Testis (tissue), 3 donors: ENCODE measurements around the gene SDF2L1. TPM values are rescaled to one million over a fixed set of nuclear protein-coding genes. Genes with fewer than 3 reads are reported as not detected.

Experiments used
- DNase-seq: peaks from one replicate; pipeline ENCODE4 v3.0.0-alpha.2; 2019
- H3K27ac ChIP-seq, 2 donors: fragments of 200-600 bp; sonication (generic); one replicate each; pipeline ENCODE4 v1.5.1; 2019
- H3K27me3 ChIP-seq: fragments of 200-600 bp; sonication (generic); one replicate; pipeline ENCODE4 v1.5.1; 2019
- H3K36me3 ChIP-seq: fragments of 200-600 bp; sonication (generic); one replicate; pipeline ENCODE4 v1.5.1; 2017; ENCODE audit warnings: low read depth; ENCODE audit errors: missing control alignments
- H3K4me1 ChIP-seq: fragments of 200-600 bp; sonication (generic); one replicate; pipeline ENCODE4 v1.5.1; 2019
- H3K4me3 ChIP-seq, 2 donors: fragments of 200-600 bp; sonication (generic); one replicate each; pipeline ENCODE4 v1.5.1; 2017 to 2019
- H3K9me3 ChIP-seq: fragments of 200-600 bp; sonication (generic); one replicate; pipeline ENCODE4 v1.5.1; 2017
- POLR2A ChIP-seq: fragments of 450-650 bp; IDR thresholded peaks from one replicate; pipeline ENCODE4 v1.6.1; 2017; ENCODE audit warnings: antibody characterized with exemption, mild to moderate bottlenecking, moderate library complexity
- WGBS, 2 donors: methylation state at CpG; one replicate each; pipeline ENCODE4 v1.1.5; 2018; 5-methylcytosine and 5-hydroxymethylcytosine counted together
- intact Hi-C: fragments of 100-400 bp; cut with DNase I; formaldehyde crosslinking; loops from one replicate; pipeline ENCODE4 v1.15.1; 2023; ENCODE audit warnings: low total_unique reads
- polyA plus RNA-seq: library from polyadenylated mRNA; stranded (reverse); fragments of 350-450 nt; fragmentation: Illumina TruSeq; extraction: RNeasy Lipid Tissue Mini Kit (QIAGEN cat#74804); gene quantifications from one replicate; pipeline ENCODE4 v1.2.3, GENCODE V29; 2014; ENCODE audit warnings: low read depth, low replicate concordance; ENCODE audit not compliant: insufficient read depth
- total RNA-seq, 2 donors: library from RNA; depleted of rRNA; stranded (reverse); fragments of >200 nt; gene quantifications; one replicate each; pipeline ENCODE4 v1.2.3, GENCODE V29; 2016
- TF ChIP-seq, protein P1 (sequence below), 3 experiments: fragments of 450-650 bp in 2 of 3; fragments of 200-600 bp in 1 of 3; sonication (generic) in 1 of 3; IDR thresholded peaks; one replicate each; pipeline ENCODE4 v1.5.1; 2016 to 2019; ENCODE audit warnings: antibody characterized with exemption in 3 of 3, mild to moderate bottlenecking in 2 of 3, moderate library complexity in 1 of 3

SDF2L1 gene
- total and polyA plus RNA-seq, 3 donors from 2014 or later: 23.9 to 34.3 (median 33.0) TPM

DNA sequence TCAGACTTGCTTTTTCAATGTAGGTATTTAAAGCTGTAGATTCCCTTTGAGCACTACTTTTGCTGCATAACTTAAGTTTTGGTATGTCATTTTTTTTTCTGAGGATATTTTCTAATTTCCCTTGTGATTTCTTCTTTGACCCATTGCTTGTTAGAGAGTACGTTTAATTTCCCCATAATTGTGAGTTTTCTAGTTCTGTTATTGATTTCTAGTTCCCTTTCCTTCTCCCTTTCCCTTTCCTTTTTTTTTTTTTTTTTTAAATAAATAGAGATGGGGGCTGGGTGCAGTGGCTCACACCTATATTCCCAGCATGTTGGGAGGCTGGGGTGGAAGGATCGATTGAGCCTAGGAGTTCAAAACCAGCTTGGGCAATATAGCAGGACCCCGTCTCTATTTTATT, 43.8 kb upstream of the SDF2L1 start:
- H3K27me3 ChIP-seq: no peaks in the 10 kb centered on the region
- no peak for DNase-seq
- no peak for TF ChIP-seq POLR2A
- TF ChIP-seq, protein P1, sequence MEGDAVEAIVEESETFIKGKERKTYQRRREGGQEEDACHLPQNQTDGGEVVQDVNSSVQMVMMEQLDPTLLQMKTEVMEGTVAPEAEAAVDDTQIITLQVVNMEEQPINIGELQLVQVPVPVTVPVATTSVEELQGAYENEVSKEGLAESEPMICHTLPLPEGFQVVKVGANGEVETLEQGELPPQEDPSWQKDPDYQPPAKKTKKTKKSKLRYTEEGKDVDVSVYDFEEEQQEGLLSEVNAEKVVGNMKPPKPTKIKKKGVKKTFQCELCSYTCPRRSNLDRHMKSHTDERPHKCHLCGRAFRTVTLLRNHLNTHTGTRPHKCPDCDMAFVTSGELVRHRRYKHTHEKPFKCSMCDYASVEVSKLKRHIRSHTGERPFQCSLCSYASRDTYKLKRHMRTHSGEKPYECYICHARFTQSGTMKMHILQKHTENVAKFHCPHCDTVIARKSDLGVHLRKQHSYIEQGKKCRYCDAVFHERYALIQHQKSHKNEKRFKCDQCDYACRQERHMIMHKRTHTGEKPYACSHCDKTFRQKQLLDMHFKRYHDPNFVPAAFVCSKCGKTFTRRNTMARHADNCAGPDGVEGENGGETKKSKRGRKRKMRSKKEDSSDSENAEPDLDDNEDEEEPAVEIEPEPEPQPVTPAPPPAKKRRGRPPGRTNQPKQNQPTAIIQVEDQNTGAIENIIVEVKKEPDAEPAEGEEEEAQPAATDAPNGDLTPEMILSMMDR (IDR thresholded peaks at IDR 0.05): no peak
- H3K27ac ChIP-seq: no peak overlapping the region
- intact Hi-C loops: no loop called here
- no peak overlapping the region for H3K4me3 ChIP-seq
- H3K9me3 ChIP-seq: no peaks in the 10 kb centered on the region
- H3K36me3 ChIP-seq: no peaks in the 10 kb centered on the region
- 90 to 91% methylated on average over 3 of the region's 3 CpGs for WGBS, 2 donors
- no peaks in the 10 kb centered on the region for H3K4me1 ChIP-seq

GRCh38 chr22:21599053-21599893, 42.8 kb upstream of the SDF2L1 start:
- TF ChIP-seq, protein P1 (IDR thresholded peaks at IDR 0.05): no peak
- TF ChIP-seq POLR2A: no peak
- H3K4me1 ChIP-seq: no peaks in the 10 kb centered on the region
- intact Hi-C loops: no loop called here
- no peaks in the 10 kb centered on the region for H3K36me3 ChIP-seq
- no peaks in the 10 kb centered on the region for H3K9me3 ChIP-seq
- no peak overlapping the region for H3K27ac ChIP-seq
- DNase-seq: no peak
- H3K27me3 ChIP-seq: no peaks in the 10 kb centered on the region
- WGBS, 2 donors: 81 to 83% methylated on average over 6 of the region's 6 CpGs
- no peak overlapping the region for H3K4me3 ChIP-seq

- TF ChIP-seq, protein P1 (IDR thresholded peaks at IDR 0.05): no peak
- TF ChIP-seq POLR2A: no peak
- WGBS, 2 donors: 85 to 92% methylated on average over 6 of the region's 6 CpGs
- Histone ChIP-seq H3K4me3 (no peak overlapping the region), H3K36me3 (no peaks in the 10 kb centered on the region), H3K4me1 (no peaks in the 10 kb centered on the region), H3K27me3 (no peaks in the 10 kb centered on the region), H3K27ac (no peak overlapping the region), H3K9me3 (no peaks in the 10 kb centered on the region)
- DNase-seq: no peak
- intact Hi-C loops: no loop called here
Measured at GRCh38 chr22:21602579-21602978, 39.5 kb upstream of the SDF2L1 start.

DNA sequence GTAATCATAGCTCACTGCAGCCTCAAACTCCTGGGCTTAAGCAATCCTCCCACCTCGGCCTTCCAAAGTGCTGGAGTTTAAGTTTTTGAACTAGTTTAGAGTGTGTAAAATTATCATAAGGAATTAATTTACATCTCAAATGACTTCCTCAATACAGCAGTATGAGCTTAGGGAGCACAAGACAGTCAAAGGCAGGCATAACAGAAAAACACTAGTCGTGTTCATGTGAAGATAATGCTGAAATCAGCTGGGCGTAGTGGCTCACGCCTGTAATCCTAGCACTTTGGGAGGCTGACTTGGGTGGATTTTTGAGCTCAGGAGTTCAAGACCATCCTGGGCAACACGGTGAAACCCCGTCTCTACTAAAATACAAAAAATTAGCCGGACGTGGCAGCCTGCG, 38.1 kb upstream of the SDF2L1 start:
- no peak for TF ChIP-seq POLR2A
- TF ChIP-seq, protein P1 (IDR thresholded peaks at IDR 0.05): no peak
- Histone ChIP-seq H3K27ac (no peak overlapping the region), H3K9me3 (no peaks in the 10 kb centered on the region), H3K4me1 (no peaks in the 10 kb centered on the region), H3K36me3 (no peaks in the 10 kb centered on the region), H3K27me3 (no peaks in the 10 kb centered on the region), H3K4me3 (no peak overlapping the region)
- no peak for DNase-seq
- intact Hi-C loops: no loop called here
- WGBS, 2 donors: 76 to 82% methylated on average over 9 of the region's 9 CpGs
